ENCODE results near the gene TMEM181. TPM values are rescaled to one million over a fixed set of nuclear protein-coding genes. Genes with fewer than 3 reads are reported as not detected.
"Not testable (repeated sequence)": the region's sequence is repeated elsewhere in the genome, so short reads cannot be mapped to it uniquely, and the experiment has no call there.

The TMEM181 gene
- total RNA-seq, 1 donor from 2014 or later, result 26.3 TPM

DNA sequence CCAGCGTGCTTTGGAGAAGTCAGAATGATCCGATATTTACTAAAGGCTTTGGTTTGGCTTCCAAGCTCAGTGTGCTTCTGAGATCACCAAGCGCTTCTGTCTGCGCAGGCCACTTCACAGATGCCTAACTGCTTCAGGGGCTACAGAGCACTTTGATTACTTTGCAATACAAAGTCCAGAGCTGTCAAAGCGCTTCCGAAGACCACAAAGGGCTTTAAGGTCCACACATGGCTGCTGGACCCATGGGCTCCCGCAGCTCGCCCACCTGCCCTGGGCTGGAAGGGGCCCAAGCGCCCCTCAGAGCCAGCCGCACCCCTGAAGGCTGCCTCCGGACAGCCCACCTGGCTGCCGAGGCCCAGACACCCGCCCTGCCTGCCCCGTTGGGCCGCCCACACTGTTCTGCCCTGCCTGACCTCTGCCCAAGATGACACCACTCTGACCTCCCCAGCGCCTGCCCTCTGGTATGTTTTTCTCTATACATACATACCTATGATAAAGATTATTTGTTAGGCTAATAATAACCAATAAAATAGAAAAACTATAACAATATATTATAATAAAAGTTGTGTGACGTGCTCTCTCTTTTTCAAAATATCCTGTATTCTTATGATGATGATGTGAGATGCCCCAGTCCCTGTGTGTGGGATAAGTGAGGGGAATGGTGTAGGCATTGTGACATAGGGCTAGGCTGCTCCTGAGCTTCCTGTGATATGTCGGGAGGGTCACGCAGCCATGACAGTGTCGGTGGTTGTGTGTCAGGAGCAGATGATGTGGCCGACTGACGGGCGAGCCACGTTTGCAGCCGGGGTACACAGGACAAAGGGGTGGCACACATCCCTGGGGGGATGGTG lies 62.0 kb downstream of the TMEM181 start:
- no peak for DNase-seq

DNA sequence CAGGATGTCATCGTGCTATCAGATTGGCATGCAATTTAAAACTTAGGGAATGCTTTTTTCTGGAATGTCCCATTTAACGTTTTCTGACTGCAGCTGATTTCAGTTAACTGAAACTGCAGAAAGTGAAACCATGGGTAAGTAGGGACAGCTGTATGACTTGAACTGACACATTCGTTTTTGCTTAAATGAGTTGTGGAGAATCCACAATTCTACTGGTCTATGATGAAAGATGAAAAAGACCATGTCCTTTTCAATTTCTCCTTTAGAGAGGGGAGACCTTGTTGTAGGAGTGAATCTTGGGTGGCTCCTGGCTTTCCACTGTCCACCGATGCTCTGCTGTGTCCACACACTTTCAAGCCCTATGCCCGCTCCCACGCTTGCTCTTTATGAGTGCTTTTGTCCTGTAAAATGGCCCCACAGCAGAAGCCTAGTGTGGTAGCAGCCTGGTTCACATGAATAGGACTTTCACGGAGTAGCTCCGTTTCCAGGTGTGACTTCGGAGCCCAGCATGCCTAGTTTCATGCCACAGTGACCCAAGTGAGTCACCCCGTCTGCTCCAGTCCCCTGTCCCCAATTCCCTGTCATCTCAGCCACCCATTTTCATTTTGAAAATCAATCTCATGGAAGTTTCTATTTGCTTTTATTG lies 62.8 kb downstream of the TMEM181 start:
- no peak for DNase-seq

DNA sequence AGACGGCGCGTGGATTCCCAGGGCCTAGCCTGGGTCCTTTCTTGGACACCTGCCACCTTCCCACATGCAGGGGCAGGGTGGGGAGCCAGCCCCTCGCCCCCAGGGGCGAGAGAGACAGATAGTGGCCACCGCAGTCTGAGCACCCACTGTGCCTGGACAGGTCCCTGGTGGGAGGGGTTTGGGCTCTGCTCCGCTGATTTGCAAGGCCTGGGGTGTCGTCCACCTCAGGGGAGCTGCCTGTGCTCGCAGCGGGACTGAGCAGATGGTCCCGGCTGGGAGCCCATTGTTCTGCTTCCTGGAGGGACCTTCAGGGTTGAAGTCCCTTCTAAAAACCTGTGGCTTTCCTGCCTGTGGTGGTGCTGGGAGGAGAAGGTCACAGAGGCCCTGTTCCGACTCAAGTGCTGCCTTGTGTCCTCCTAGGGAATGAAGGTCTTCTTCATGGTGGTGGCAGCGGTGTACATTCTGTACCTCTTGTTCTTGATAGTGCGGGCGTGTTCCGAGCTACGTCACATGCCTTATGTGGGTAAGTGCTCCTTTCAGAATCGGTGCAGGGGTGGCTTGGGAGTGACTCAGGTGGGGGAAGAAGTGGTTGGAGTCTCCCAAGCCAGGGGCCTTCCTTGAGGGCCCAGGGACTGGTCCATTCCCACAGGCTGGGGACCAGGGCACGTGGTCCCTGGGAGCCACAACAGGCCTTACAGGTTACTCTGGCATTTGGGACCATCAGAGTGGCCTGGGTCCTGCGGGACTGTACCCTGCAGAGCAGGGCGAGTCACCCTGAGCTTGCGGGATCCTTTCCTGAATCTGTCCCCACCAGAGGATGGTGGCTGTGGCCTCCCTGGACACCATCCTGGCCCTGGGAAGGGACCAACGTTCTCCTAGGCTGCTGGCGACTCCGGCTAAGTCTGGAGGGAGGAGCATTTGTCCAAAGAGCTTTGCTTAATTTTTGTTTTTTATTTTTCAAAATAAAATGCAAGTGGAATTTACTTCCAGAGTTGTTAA lies 65.1 kb downstream of the TMEM181 start:
- DNase-seq, result no peak

DNA sequence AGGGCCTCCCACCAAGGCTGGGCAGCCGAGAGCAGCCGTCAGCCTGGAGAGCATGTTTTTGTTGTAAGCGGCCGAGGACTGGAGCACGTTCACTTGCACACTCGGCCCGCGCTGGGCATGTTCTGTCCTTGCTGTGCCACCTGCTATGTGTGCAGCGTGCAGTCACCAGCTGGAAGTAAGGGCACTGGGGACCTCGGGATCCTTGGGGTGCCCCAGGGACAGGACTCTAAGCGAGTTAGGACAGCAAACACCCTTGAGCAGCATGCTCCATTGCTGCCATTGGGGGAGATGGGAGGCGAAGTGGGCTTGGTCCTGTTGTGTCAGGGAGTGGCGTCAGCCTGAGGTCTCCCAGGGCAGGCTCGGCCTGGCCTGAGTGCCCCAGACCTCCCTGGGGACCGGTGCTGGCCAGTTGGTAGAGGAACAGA lies 66.0 kb downstream of the TMEM181 start:
- DNase-seq, result no peak

DNA sequence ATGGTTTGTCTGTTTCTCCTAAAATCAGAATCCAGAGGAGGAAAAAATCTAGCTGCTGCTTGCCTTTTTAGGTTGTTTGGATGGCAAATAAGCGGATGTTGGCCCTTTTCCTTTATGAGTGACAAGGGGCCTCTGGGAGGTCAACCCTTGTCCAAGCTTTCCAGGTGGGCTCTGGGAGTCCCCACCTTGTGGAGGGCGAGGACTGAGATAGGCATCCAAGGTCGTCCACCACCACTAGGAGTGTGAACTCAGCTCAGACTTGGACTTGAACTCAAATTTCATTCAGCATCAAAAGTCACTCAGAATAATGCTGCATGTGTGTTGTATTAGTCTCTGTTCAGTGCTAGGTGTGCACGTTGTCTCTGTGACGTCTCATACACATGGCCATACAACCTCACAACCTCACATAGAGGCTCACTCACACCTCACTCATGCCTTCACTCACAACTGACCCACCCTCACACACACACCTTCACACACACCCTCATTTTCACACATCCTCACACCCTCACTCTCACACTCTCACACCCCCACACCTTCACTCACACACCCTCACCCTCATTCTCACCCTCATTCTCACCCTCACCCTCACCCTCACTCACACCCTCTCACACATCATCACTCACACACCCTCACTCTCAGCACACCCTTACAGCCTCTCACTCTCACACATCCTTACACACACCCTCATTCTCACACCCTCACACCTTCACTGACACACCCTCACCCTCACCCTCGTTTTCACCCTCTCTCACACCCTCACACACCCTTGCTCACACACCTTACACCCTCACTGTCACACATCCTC lies 66.7 kb downstream of the TMEM181 start:
- DNase-seq, result no peak

DNA sequence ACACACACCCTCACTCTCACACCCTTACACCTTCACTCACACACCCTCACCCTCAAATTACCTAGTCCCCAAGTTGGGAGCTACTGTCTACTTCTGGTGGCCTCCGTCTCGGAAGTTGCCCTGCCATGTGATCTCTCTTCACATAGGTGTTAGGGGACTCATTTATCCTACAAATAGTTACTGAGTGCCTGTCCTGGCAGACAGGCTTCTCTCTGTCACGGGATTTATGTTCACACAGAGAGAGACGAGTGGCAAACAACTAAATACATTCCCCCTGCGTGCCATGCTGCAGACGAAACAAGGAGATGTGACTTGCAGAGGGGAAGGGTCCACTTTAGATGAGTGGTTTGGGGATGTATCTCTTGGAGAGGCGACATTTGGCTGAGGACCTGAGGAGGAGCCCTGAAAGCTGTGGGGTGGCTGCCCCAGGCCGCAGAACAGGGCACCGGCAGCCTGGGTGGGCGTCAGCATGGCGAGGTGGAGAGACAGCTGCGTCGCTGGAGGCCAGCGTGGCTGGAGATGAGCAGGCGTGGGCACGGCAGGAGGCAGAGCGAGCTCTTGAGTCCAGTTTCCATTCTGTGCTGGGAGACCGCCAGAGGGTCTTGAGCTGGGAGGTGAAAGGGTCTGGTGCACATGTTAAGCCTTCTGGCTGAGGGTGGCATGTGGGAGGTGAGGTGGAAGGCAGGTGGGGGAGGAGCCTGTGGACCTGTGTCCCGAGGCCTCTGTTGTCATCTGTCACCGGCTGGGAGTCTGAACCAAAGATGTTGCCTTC lies 67.5 kb downstream of the TMEM181 start:
- DNase-seq, result no peak

DNA sequence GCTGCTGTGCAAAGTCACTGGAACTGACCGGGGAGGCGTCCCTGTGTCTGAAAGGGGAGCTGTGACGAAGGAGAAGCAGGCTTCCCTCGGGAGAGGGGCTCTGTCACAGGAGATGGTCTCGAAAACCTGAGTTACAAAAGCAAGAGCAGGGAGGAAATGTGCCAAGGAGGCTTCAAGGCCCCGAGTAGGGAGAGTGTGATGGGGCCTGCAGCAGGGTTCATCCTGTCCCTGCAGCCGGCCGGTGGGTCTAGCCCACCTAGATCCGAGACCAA lies 68.0 kb downstream of the TMEM181 start:
- no peak for DNase-seq

DNA sequence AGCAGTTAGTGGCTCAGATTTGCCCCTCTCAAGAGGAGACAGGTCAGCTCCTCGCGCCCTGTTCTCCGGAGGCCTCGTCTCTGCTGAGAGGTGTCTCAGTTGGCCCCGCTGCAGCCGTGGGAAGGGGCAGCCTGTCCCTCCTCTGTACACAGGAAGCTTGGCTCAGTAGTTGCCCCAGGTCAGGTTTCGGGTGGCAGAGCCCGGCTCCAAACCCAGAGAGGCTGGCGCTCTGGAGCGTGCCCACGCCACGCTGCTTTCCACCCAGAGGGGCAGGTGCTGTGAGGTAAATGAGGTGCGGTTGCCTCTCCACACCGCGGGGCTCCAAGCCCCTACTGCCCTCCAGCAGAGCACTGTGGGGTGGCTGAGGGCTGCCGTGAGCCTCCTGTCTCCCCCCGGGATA lies 68.7 kb downstream of the TMEM181 start:
- no peak for DNase-seq

DNA sequence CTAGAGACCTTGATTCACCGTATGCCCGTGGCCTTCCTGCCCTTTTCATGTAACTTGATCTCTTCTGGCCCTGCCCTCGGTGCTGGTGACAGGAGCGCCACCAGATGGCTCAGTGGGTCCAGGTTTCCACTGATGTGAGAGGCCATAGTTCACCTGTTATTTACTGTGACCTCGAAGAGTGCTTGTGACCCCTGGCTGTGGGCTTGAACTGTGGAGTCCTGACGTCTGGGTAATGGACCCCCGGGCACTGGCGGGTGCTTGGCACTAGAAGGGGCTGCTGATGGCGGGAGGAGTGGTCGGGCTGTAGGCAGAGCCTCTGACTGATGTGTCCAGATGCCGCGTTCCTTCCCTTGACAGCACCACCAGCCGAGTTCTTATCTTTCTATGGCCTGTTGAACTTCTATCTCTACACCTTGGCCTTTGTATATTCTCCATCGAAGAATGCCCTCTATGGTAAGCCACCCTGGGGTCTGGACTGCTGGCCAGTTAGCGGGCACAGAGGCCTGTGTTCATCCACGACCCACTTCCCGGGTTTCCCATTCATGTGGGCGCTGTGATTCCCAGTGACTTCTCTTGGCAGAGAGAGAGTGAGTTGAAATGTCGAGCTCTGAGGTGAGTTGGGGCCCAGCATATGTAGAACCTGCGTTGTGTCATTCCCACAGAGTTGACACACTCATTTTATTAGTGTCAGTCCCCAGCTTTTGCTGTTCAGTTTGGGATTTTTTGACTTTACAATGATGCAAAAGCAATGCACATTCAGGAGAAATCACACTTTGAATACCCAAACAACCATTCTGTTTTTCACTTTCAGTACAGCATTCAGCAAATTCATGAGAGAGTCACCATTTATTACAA lies 69.7 kb downstream of the TMEM181 start:
- no peak for DNase-seq

DNA sequence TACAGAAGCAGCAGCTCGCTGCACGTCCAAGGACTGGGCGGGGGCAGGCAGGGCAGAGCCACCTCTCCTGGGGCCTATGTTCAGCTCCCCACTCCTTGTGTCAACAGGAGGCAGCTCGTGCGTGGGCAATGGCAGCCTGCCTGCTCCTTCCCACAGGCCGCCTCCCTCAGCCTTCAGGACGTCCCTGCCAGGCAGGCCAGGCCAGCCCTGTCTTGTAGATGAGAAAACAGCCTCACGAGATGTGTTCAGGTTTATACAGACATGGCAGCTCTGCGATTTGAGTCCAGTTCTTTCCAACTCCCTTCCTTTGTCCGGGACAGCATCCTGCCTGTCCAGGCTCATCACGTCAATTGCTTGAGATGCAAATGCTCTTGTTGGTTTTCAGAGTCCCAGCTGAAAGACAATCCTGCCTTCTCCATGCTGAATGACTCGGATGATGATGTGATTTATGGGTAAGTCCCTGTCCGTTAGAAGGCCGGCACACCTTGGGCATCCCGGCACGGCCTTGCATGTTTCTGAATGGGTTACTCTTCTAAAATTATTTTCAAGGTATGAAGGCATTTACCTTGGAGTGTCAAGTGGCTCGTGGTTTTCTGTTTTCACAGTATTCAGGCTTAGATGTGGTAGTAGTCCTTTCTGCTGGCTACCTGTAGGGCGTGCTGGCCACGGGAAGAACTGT lies 71.2 kb downstream of the TMEM181 start:
- DNase-seq, result no peak

DNA sequence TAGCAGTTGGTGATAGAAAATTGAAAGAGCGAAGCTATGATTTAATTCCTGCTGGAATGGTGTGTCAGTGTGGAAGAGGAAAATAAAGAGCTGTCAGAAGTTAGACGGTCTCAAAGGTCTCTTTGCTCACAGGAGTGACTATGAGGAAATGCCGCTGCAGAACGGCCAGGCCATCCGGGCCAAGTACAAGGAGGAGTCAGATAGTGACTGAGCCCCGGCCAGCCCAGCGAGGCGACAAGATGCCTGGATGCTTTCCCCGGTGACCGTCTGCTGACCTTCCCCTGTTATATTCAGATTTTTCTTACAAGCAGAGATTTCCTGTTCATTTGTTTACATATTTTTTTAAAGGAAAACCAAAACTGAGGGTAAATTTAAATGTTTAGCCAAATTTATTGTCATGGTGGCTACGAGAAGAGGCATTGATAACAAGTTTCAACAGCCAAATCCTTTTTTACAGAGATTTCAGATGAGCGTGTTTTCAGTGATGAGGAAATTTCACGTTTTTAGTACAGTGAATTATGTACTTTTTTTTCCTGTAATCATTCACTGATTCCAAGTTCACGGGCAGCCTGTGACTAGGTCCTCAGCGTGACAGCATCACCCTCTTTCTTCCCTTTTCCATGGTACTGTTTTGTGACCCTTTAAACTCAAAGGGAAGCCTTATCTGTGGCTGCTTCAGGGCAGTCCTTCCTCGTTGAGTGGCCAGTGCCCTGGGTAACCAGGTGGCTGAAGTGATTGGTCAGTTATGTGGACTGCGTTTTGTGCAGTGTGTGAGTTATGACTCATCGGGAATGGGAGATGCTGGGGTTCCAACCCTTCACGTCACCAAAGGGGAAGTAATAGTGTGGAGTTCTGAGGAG lies 72.0 kb downstream of the TMEM181 start:
- no peak for DNase-seq

DNA sequence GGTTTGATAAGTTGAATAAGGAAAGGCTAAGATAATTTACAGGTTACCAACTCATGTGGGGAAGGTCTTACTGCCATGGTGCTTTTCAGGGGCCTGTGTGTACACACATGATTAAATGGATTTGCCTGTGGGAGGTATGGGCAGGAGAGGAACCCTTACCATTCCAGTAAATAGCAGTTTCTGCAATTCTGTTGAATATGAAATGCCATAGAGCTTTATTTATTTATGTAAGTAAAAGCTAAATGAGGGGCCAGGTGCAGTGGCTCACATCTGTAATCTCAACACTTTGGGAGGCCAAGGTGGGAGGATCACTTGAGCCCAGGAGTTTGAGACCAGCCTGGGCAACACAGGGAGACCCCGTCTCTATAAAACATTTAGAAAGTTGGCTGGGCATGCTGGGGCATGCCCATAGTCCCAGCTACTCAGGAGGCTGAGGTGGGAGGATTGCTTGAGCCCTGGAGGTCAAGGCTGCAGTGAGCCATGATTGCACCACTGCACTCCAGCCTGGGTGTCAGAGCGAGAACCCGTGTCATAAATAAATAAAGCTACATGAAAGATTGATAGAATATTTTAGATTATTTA lies 72.7 kb downstream of the TMEM181 start:
- DNase-seq, result not testable (repeated sequence)

DNA sequence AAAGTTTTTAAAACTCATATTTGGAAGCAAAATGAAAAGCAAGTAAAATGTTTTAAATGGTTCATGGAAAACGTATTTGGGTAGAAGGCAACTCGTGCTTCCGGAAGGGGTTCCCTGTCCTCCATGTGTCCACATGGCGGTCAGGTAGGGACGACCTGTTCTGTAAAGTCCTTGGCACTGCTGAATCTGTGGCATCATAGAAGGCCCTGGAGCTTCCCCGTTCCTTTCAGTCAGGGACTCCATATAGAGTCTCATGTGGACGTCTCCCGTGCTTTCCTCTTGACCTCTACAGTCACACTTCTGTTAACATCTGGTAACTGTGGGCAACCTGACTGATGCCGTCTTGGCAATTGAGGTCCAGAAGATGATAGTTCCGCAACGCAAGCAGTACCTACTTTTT lies 73.2 kb downstream of the TMEM181 start:
- DNase-seq, result no peak

DNA sequence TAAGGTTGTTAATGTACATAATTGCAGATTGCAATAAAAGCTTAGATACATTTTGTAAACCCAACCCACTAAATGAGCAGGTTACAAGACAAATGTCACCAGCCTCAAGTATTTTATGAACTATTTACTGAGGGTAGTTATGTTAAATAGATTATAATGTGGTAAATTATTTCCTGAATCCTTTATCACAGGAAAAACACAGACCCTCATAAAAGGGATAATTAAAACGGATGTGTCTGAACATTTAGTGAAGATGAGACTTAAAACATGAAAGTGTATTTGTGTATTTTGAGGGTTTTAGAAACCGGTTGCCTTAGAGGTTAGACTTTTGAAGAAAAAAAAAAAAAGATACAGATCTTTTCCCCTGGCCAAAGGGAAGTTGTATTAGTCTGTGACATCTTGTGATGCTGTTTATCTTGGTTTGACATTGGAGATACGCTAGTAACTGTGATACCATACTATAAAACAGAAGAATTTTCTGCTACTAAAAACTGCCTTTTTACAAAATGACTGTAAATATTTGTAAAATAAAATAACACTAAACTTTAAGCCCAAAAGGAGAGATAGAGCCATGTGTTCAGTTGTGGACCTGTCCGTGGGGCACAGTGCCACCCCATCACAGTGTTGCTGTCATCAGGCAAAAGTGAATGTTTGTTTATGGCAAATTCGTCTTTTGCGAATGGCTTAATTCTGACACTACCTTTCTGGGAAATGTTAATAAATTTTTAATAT lies 75.0 kb downstream of the TMEM181 start:
- no peak for DNase-seq

DNA sequence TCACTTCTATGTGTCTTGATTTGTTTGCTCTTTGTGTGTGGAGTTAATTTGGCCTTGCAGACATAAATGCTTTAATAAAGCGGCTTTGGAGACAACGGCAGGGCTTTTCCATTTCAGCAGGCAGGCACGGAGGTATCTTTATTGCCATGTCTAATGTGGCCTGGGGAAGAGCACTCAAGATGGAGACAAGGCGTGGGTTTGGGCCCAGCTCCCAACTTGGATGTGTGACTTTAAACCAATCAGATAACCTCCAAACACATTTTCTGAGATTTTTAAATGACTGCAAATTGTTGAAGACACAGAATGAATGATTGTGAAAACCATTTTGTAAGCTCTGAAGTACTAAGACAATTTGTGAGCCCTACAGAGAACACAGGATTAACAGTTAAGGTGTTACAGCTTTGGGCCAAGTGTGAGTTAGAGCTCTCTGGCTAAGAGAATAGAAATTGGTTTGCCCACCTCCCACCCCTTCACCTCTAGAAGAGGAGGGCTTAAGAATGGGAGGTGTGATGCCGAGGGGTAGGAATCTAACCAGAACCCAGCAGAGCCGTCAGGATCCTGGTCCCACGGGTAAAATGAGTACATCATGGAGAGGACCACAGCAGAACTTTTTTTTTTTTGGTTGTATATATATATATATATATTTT lies 75.7 kb downstream of the TMEM181 start:
- no peak for DNase-seq

DNA sequence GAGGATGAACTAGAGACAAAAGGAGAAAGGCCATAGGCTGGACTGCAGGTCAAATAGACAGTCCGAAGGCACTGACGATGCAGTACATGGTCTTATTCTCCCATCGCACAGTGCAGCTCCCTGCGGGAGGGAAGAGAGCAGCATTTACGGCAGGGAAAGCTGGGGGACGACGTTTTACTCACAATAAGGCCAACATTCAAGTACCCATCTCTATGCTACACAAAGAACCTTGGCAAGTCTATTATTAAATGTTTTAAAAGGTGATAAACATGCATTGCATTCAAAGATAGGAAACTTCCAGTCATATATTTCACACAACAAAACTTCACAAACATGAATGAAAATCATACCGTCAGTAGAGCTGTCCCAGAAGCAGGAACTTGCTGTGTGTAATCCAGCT lies 76.9 kb downstream of the TMEM181 start:
- DNase-seq, result no peak

DNA sequence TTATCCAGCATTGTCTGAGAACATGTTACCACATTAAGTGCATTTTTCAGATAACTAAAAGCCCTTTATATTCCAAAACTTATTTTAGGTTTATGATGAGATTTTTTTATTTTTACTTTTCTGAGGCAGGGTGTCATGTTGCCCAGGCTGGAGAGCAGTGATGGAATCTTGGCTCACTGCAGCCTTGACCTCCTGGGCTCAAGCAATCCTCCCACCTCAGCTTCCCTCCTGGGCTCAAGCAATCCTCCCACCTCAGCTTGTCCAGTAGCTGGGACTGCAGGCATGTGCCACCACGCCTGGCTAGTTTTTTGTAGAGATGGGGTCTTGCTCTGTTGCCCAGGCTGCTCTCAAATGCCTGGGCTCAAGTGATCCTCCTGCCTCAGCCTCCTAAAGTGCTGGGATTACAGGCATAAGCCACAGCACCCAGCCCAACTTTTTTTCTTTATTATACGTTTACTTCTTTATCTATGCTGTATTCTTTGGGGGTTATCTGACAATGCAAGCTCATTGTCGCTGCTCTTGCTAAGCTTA lies 78.5 kb downstream of the TMEM181 start:
- DNase-seq, result no peak
